CD8-positive, alpha-beta memory T cell (primary cell): ENCODE results near the gene CDK14. TPM values are rescaled to one million over a fixed set of nuclear protein-coding genes. Genes with fewer than 3 reads are reported as not detected.

Source experiments
- CTCF ChIA-PET: fragments of 350-600 bp; sonication (Branson Sonifier 250); formaldehyde crosslinking; loops from one replicate; lab custom pipeline; 2021; ENCODE audit warnings: antibody characterized with exemption; lab: Charles Lee
- POLR2A ChIA-PET: fragments of 350-600 bp; sonication (Branson Sonifier 250); formaldehyde crosslinking; loops from one replicate; lab custom pipeline; 2021; ENCODE audit warnings: antibody characterized with exemption; lab: Charles Lee
- DNase-seq, 5 donors: peaks; one replicate each; pipeline versions ENCODE4 v3.0.0 to v3.0.0-alpha.2; 2020 to 2022; ENCODE audit warnings: mixed read lengths in 1 of 5
- H3K27ac ChIP-seq: one replicate; pipeline ENCODE4 v1.7.0; 2013; ENCODE audit warnings: low read depth, mild to moderate bottlenecking, low read length, moderate library complexity
- H3K27me3 ChIP-seq: 2 replicates; pipeline ENCODE4 v1.7.0; 2013; ENCODE audit warnings: low read length, mild to moderate bottlenecking; ENCODE audit not compliant: insufficient read depth, poor library complexity, severe bottlenecking
- H3K36me3 ChIP-seq: 2 replicates; pipeline ENCODE4 v1.7.0; 2013; ENCODE audit warnings: mild to moderate bottlenecking, low read length, moderate library complexity; ENCODE audit not compliant: insufficient read depth
- H3K4me1 ChIP-seq: 2 replicates; pipeline ENCODE4 v1.7.0; 2013; ENCODE audit warnings: mild to moderate bottlenecking, low read length, moderate library complexity; ENCODE audit not compliant: insufficient read depth
- H3K4me3 ChIP-seq: 2 replicates; pipeline ENCODE4 v1.7.0; 2013; ENCODE audit warnings: mild to moderate bottlenecking, low read length
- H3K9me3 ChIP-seq: 2 replicates; pipeline ENCODE4 v1.7.0; 2013; ENCODE audit warnings: mild to moderate bottlenecking, low read length
- H3K27ac Mint-ChIP-seq, 8 donors: one replicate each; pipeline ENCODE4 v1.8.0; 2020 to 2021; ENCODE audit warnings: mixed read lengths in 8 of 8, mild to moderate bottlenecking in 6 of 8, inconsistent platforms in 3 of 8, moderate library complexity in 3 of 8
- H3K27me3 Mint-ChIP-seq, 2 donors: one replicate each; pipeline ENCODE4 v1.8.0; 2020 to 2021; ENCODE audit warnings: mixed read lengths in 2 of 2, mild to moderate bottlenecking in 1 of 2, moderate library complexity in 1 of 2
- H3K36me3 Mint-ChIP-seq, 3 donors: one replicate each; pipeline ENCODE4 v1.8.0; 2020 to 2021; ENCODE audit warnings: mixed read lengths in 3 of 3, inconsistent platforms in 1 of 3, mild to moderate bottlenecking in 1 of 3
- H3K4me1 Mint-ChIP-seq, 3 donors: one replicate each; pipeline ENCODE4 v1.8.0; 2020 to 2021; ENCODE audit warnings: mixed read lengths in 3 of 3, inconsistent platforms in 1 of 3, mild to moderate bottlenecking in 1 of 3
- H3K4me3 Mint-ChIP-seq, 7 donors: one replicate each; pipeline ENCODE4 v1.8.0; 2020 to 2021; ENCODE audit warnings: mixed read lengths in 7 of 7, mild to moderate bottlenecking in 6 of 7, moderate library complexity in 4 of 7, inconsistent platforms in 2 of 7
- H3K9me3 Mint-ChIP-seq, 5 donors: one replicate each; pipeline ENCODE4 v1.8.0; 2020 to 2022; ENCODE audit warnings: mixed read lengths in 5 of 5, mild to moderate bottlenecking in 3 of 5, moderate library complexity in 2 of 5, inconsistent platforms in 1 of 5
- polyA plus RNA-seq: library from polyadenylated mRNA; unstranded; fragments of 300-500 nt; fragmentation: Illumina TruSeq; gene quantifications from one replicate; pipeline ENCODE4 v1.2.3, GENCODE V29; 2021
- total RNA-seq, 2 experiments: library from RNA; stranded (reverse); gene quantifications; one replicate each; pipeline ENCODE4 v1.2.3, GENCODE V29; 2021

The CDK14 gene
- total and polyA plus RNA-seq, 3 experiments from 2014 or later = 0.05 to 0.20 TPM; not detected in 1

GRCh38 chr7:91249506-91250233 lies 653.5 kb downstream of the CDK14 start:
- Histone ChIP-seq H3K27ac (no peak overlapping the region), H3K9me3 (no peaks in the 10 kb centered on the region), H3K4me3 (no peak overlapping the region), H3K27me3 (no peaks in the 10 kb centered on the region), H3K36me3 (no peaks in the 10 kb centered on the region), H3K4me1 (no peaks in the 10 kb centered on the region)
- DNase-seq = no peak
- CTCF ChIA-PET = interaction anchor here (1.3 kb wide), 1 partner anchor 20 kb away, joined by 3 read pairs; no protein-coding TSS in a partner anchor
- Mint-ChIP-seq H3K4me1 (no peaks in the 10 kb centered on the region), H3K27ac (no peak overlapping the region), H3K4me3 (no peak overlapping the region), H3K27me3 (no peaks in the 10 kb centered on the region), H3K36me3 (no peaks in the 10 kb centered on the region), H3K9me3 (peaks cover 0 to 6% (median 2%) of the 10 kb centered on the region in 5 donors)
- POLR2A ChIA-PET = no interaction called here

- Histone ChIP-seq H3K36me3 (no peaks in the 10 kb centered on the region), H3K4me3 (no peak overlapping the region), H3K27me3 (no peaks in the 10 kb centered on the region), H3K4me1 (no peaks in the 10 kb centered on the region), H3K9me3 (no peaks in the 10 kb centered on the region), H3K27ac (no peak overlapping the region)
- Mint-ChIP-seq H3K27ac (no peak overlapping the region), H3K36me3 (no peaks in the 10 kb centered on the region), H3K27me3 (no peaks in the 10 kb centered on the region), H3K4me1 (no peaks in the 10 kb centered on the region), H3K9me3 (peaks cover 2 to 9% (median 4%) of the 10 kb centered on the region in 5 donors), H3K4me3 (no peak overlapping the region)
- DNase-seq = no peak
- POLR2A ChIA-PET = no interaction called here
- CTCF ChIA-PET = interaction anchor here (1.3 kb wide), 1 partner anchor 21 kb away, joined by 3 read pairs; no protein-coding TSS in a partner anchor
These were observed 654.6 kb downstream of the CDK14 start for GRCh38 chr7:91250706-91251105.

- no peak overlapping the region for H3K27ac Mint-ChIP-seq
- H3K4me1 Mint-ChIP-seq = no peaks in the 10 kb centered on the region
- POLR2A ChIA-PET = no interaction called here
These were observed 655.8 kb downstream of the CDK14 start for GRCh38 chr7:91251877-91252276.

More at GRCh38 chr7:91251877-91252276, 655.8 kb downstream of the CDK14 start:
- Mint-ChIP-seq H3K36me3 (no peaks in the 10 kb centered on the region), H3K4me3 (no peak overlapping the region), H3K27me3 (no peaks in the 10 kb centered on the region), H3K9me3 (peaks cover 8 to 13% (median 10%) of the 10 kb centered on the region in 5 donors)
- H3K4me1 ChIP-seq = no peaks in the 10 kb centered on the region
- H3K9me3 ChIP-seq = no peaks in the 10 kb centered on the region
- H3K27ac ChIP-seq = no peak overlapping the region
- H3K4me3 ChIP-seq = no peak overlapping the region
- CTCF ChIA-PET = no interaction called here
- no peaks in the 10 kb centered on the region for H3K36me3 ChIP-seq
- DNase-seq = no peak
- no peaks in the 10 kb centered on the region for H3K27me3 ChIP-seq

Other genes with a start within 250 kb of the CDK14 start
- gene GTPBP10, start 249.6 kb upstream of the CDK14 start, total RNA-seq = 10 to 100 TPM; 37.6 to 43.3 TPM
- 31.3 TPM for gene GTPBP10, start 249.6 kb upstream of the CDK14 start, polyA plus RNA-seq
- 1 to 10 TPM; 3.7 to 4.9 TPM for gene CLDN12, start 192.9 kb upstream of the CDK14 start, total RNA-seq
- gene CLDN12, start 192.9 kb upstream of the CDK14 start, polyA plus RNA-seq = 0.82 TPM
- not detected for gene PTTG1IP2, start 126.7 kb upstream of the CDK14 start, total RNA-seq
- not detected for gene PTTG1IP2, start 126.7 kb upstream of the CDK14 start, polyA plus RNA-seq